Left lung (tissue), 10 donors: Measurements from ENCODE around the gene STAG3. TPM values are rescaled to one million over a fixed set of nuclear protein-coding genes. Genes with fewer than 3 reads are reported as not detected.
"Not testable (repeated sequence)": the region's sequence is repeated elsewhere in the genome, so short reads cannot be mapped to it uniquely, and the experiment has no call there.

Experiments
- ATAC-seq: fragments of 200-7000 bp; cut with Tn5 transposase; one replicate; pipeline ENCODE4 v1.9.1; 2020; ENCODE audit warnings: moderate library complexity
- DNase-seq, 4 donors: peaks; one replicate each; pipeline ENCODE4 v3.0.0-alpha.2; 2013 to 2020
- H3K27ac ChIP-seq, 2 donors: fragments of 200-600 bp; sonication (generic) in 1 of 2; one replicate each; pipeline versions ENCODE4 v1.5.0 to v1.8.0; 2020 to 2021
- H3K27me3 ChIP-seq, 2 donors: fragments of 200-600 bp; sonication (generic) in 1 of 2; one replicate each; pipeline versions ENCODE4 v1.5.0 to v1.8.0; 2020 to 2021
- H3K36me3 ChIP-seq, 2 donors: fragments of 200-600 bp; sonication (generic) in 1 of 2; one replicate each; pipeline versions ENCODE4 v1.5.0 to v1.8.0; 2020 to 2021
- H3K4me1 ChIP-seq, 2 donors: fragments of 200-600 bp; one replicate each; pipeline ENCODE4 v1.8.0; 2021
- H3K4me3 ChIP-seq, 2 donors: fragments of 200-600 bp; sonication (generic) in 1 of 2; one replicate each; pipeline versions ENCODE4 v1.5.0 to v1.8.0; 2020 to 2021; ENCODE audit warnings: mild to moderate bottlenecking in 1 of 2
- H3K9me3 ChIP-seq, 2 donors: fragments of 200-600 bp; sonication (generic) in 1 of 2; one replicate each; pipeline versions ENCODE4 v1.5.0 to v1.8.0; 2020 to 2021
- intact Hi-C, 2 donors: fragments of 100-400 bp; cut with DNase I; formaldehyde crosslinking; loops; one replicate each; pipeline versions ENCODE4 v1.11.2 to v1.14.2; 2022
- microRNA-seq, 2 donors: library from miRNA; unstranded; fragments of <30 nt; microRNA quantifications; one replicate each; pipeline ENCODE4, GENCODE V29; 2019
- polyA plus RNA-seq, 6 donors: library from polyadenylated mRNA; unstranded; fragments of 120-200 nt; gene quantifications; one replicate each; pipeline ENCODE4 v1.2.1, GENCODE V29; 2013; ENCODE audit not compliant: insufficient read length in 6 of 6
- total RNA-seq, 2 donors: library from RNA; stranded (reverse); fragmentation: NEBNext Ultra II Directional; extraction: Animal tissue kit (Norgen Biotek cat#: 25700); gene quantifications; one replicate each; pipeline ENCODE4 v1.2.1, GENCODE V29; 2021
- TF ChIP-seq, protein P1 (sequence below), 2 donors: fragments of 200-600 bp; sonication (generic) in 1 of 2; IDR thresholded peaks; one replicate each; pipeline versions ENCODE4 v1.5.0 to v1.8.0; 2021; ENCODE audit warnings: antibody characterized with exemption in 2 of 2
- donor health status: DM: no; HTN: yes; CAD: no.
- donor health status: DM: no; HTN: no; CAD: no.

STAG3 gene
- total and polyA plus RNA-seq, 8 donors: 0.96 to 27.3 (median 22.4) TPM

DNA sequence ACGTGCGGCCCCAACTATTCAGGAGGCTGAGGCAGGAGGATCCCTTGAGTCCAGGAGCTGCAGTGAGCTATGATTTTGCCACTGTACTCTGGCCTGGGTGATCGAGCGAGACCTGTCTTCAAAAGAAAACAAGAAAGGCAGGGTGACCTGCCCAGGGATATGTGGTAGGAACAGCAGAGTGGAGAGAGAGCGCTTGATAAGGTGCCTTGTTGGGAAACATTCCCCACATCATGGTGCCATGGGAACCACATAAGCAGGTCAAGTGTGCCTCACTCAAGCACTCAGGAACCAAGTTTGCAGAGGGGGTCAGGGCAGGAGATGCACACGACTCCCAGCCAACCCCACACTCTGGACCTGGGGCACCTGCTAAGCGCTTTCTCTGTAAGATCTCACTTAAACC is 79.3 kb downstream of the STAG3 start:
- Histone ChIP-seq H3K36me3 (no peaks in the 10 kb centered on the region), H3K4me3 (no peak overlapping the region), H3K9me3 (no peaks in the 10 kb centered on the region), H3K27me3 (no peaks in the 10 kb centered on the region), H3K27ac (no peak overlapping the region), H3K4me1 (no peaks in the 10 kb centered on the region)
- TF ChIP-seq, protein P1, sequence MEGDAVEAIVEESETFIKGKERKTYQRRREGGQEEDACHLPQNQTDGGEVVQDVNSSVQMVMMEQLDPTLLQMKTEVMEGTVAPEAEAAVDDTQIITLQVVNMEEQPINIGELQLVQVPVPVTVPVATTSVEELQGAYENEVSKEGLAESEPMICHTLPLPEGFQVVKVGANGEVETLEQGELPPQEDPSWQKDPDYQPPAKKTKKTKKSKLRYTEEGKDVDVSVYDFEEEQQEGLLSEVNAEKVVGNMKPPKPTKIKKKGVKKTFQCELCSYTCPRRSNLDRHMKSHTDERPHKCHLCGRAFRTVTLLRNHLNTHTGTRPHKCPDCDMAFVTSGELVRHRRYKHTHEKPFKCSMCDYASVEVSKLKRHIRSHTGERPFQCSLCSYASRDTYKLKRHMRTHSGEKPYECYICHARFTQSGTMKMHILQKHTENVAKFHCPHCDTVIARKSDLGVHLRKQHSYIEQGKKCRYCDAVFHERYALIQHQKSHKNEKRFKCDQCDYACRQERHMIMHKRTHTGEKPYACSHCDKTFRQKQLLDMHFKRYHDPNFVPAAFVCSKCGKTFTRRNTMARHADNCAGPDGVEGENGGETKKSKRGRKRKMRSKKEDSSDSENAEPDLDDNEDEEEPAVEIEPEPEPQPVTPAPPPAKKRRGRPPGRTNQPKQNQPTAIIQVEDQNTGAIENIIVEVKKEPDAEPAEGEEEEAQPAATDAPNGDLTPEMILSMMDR (IDR thresholded peaks at IDR 0.05): no peak
- intact Hi-C loops: no loop called here
- DNase-seq: peak in 1 of 4 donors; percentile 9
- peak; percentile 62 for ATAC-seq

DNA sequence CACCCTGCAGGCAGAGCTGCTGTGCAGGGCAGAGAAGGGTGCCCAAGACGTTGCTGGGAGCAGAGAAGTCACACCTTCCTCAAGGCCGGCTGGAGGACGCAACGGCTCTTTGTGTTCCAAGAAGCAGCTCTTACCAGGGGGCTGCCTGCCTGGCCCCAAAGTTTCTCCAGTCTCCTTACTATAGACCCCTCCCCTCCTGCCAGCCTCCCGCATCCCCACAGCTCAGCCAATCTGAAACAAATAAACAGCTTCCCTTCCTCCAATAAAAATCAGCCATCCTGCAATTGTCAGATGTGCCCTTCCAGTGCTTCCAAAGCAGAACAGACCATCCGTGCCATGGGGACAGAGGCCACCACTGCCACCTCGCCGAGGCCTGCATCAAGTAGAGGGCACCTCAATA is 82.3 kb downstream of the STAG3 start:
- H3K4me3 ChIP-seq, DNase-seq, ATAC-seq, H3K27me3 ChIP-seq, H3K9me3 ChIP-seq, H3K36me3 ChIP-seq, H3K4me1 ChIP-seq, H3K27ac ChIP-seq, intact Hi-C loops: not testable (repeated sequence)

DNA sequence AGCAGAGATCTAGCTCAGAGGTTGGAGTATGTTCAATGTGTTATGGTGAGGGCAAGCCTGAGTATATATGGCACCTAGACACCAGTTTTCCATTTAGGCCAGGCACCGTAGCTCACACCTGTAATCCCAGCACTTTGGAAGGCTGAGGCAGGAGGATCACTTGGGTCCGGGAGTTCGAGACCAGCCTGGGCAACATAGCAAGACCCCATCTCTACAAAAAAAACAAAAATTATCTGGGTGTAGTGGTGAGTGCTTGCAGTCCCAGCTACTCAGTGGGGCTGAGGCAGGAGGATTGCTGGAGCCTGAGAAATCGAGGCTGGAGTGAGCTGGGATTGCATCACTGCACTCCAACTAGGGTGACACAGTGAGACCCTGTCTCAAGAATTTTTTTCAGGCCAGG is 85.2 kb downstream of the STAG3 start:
- H3K4me1 ChIP-seq, H3K27ac ChIP-seq, H3K9me3 ChIP-seq, H3K27me3 ChIP-seq, H3K4me3 ChIP-seq, intact Hi-C loops, DNase-seq, ATAC-seq, H3K36me3 ChIP-seq: not testable (repeated sequence)

Small RNAs within 50 kb of the gene (microRNA-seq; reads per million reads assigned to microRNA genes)
- gene MIR4658: 0 to 0.14 reads per million in 2 donors

Other genes with a start within 250 kb of the STAG3 start
- under 1 TPM in 1 of 2 donors, not detected in 1; 0.24 TPM for gene GJC3, start 248.3 kb upstream of the STAG3 start, total RNA-seq
- 1 to 10 TPM in 4 of 6 donors, under 1 TPM in 2; 0.98 to 1.3 (median 1.1) TPM for gene GJC3, start 248.3 kb upstream of the STAG3 start, polyA plus RNA-seq
- 10 to 100 TPM in 1 of 2 donors, 1 to 10 TPM in 1; 5.0 to 40.3 TPM for gene AZGP1, start 201.9 kb upstream of the STAG3 start, total RNA-seq
- 100 to 1,000 TPM in 1 of 6 donors, 1 to 10 TPM in 2, under 1 TPM in 3; 0.29 to 110 (median 0.94) TPM for gene AZGP1, start 201.9 kb upstream of the STAG3 start, polyA plus RNA-seq
- 10 to 100 TPM; 46.7 to 52.0 TPM for gene ZKSCAN1, start 162.3 kb upstream of the STAG3 start, total RNA-seq
- gene ZKSCAN1, start 162.3 kb upstream of the STAG3 start, polyA plus RNA-seq: 100 to 1,000 TPM in 1 of 6 donors, 10 to 100 TPM in 5; 82.1 to 137 (median 91.1) TPM
- gene ZSCAN21, start 128.1 kb upstream of the STAG3 start, total RNA-seq: 10 to 100 TPM in 1 of 2 donors, 1 to 10 TPM in 1; 6.5 to 12.0 TPM
- 10 to 100 TPM; 23.6 to 27.1 (median 24.4) TPM for gene ZSCAN21, start 128.1 kb upstream of the STAG3 start, polyA plus RNA-seq
- 10 to 100 TPM; 22.5 to 24.9 TPM for gene ZNF3, start 96.2 kb upstream of the STAG3 start, total RNA-seq
- 10 to 100 TPM; 46.8 to 53.1 (median 50.4) TPM for gene ZNF3, start 96.2 kb upstream of the STAG3 start, polyA plus RNA-seq
- 10 to 100 TPM; 74.2 to 89.5 TPM for gene COPS6, start 88.9 kb upstream of the STAG3 start, total RNA-seq
- 100 to 1,000 TPM; 113 to 139 (median 115) TPM for gene COPS6, start 88.9 kb upstream of the STAG3 start, polyA plus RNA-seq
- 10 to 100 TPM; 53.7 to 89.3 TPM for gene MCM7, start 76.5 kb upstream of the STAG3 start, total RNA-seq
- 100 to 1,000 TPM; 131 to 152 (median 141) TPM for gene MCM7, start 76.5 kb upstream of the STAG3 start, polyA plus RNA-seq
- 10 to 100 TPM; 16.7 to 18.2 TPM for gene AP4M1, start 76.3 kb upstream of the STAG3 start, total RNA-seq
- gene AP4M1, start 76.3 kb upstream of the STAG3 start, polyA plus RNA-seq: 10 to 100 TPM; 37.1 to 40.2 (median 38.6) TPM
- 10 to 100 TPM; 43.5 to 45.3 TPM for gene TAF6, start 58.6 kb upstream of the STAG3 start, total RNA-seq
- gene TAF6, start 58.6 kb upstream of the STAG3 start, polyA plus RNA-seq: 10 to 100 TPM; 48.9 to 69.2 (median 59.9) TPM
- gene CNPY4, start 58.3 kb upstream of the STAG3 start, total RNA-seq: 10 to 100 TPM; 15.1 to 19.4 TPM
- gene CNPY4, start 58.3 kb upstream of the STAG3 start, polyA plus RNA-seq: 10 to 100 TPM; 38.8 to 54.1 (median 41.8) TPM
- gene MBLAC1, start 51.0 kb upstream of the STAG3 start, total RNA-seq: 1 to 10 TPM; 2.1 to 2.8 TPM
- gene MBLAC1, start 51.0 kb upstream of the STAG3 start, polyA plus RNA-seq: 1 to 10 TPM; 1.2 to 2.0 (median 1.6) TPM
- 100 to 1,000 TPM; 103 to 120 TPM for gene LAMTOR4, start 29.0 kb upstream of the STAG3 start, total RNA-seq
- gene LAMTOR4, start 29.0 kb upstream of the STAG3 start, polyA plus RNA-seq: 100 to 1,000 TPM in 2 of 6 donors, 10 to 100 TPM in 4; 85.9 to 110 (median 97.5) TPM
- gene TRAPPC14, start 19.2 kb upstream of the STAG3 start, total RNA-seq: 10 to 100 TPM; 23.3 to 30.1 TPM
- gene TRAPPC14, start 19.2 kb upstream of the STAG3 start, polyA plus RNA-seq: 10 to 100 TPM; 16.0 to 20.4 (median 18.5) TPM
- gene GAL3ST4, start 9.3 kb upstream of the STAG3 start, total RNA-seq: 10 to 100 TPM; 17.1 to 18.9 TPM
- 10 to 100 TPM; 14.8 to 26.0 (median 21.1) TPM for gene GAL3ST4, start 9.3 kb upstream of the STAG3 start, polyA plus RNA-seq
- gene GPC2, start 537 bp upstream of the STAG3 start, total RNA-seq: 1 to 10 TPM; 2.5 to 3.5 TPM
- gene GPC2, start 537 bp upstream of the STAG3 start, polyA plus RNA-seq: 10 to 100 TPM in 4 of 6 donors, 1 to 10 TPM in 2; 7.8 to 17.0 (median 10.8) TPM
- gene PVRIG, start 42.0 kb downstream of the STAG3 start, total RNA-seq: under 1 TPM; 0.41 to 0.42 TPM
- gene PVRIG, start 42.0 kb downstream of the STAG3 start, polyA plus RNA-seq: 1 to 10 TPM; 4.0 to 9.1 (median 8.2) TPM
- gene SPDYE3, start 129.8 kb downstream of the STAG3 start, total RNA-seq: not detected
- gene SPDYE3, start 129.8 kb downstream of the STAG3 start, polyA plus RNA-seq: 1 to 10 TPM; 6.6 to 8.4 (median 7.2) TPM
- gene PILRB, start 180.2 kb downstream of the STAG3 start, total RNA-seq: 10 to 100 TPM; 24.0 to 29.9 TPM
- 10 to 100 TPM; 36.0 to 47.7 (median 44.5) TPM for gene PILRB, start 180.2 kb downstream of the STAG3 start, polyA plus RNA-seq
- 10 to 100 TPM; 20.6 to 52.3 TPM for gene PILRA, start 195.6 kb downstream of the STAG3 start, total RNA-seq
- gene PILRA, start 195.6 kb downstream of the STAG3 start, polyA plus RNA-seq: 1 to 10 TPM; 5.0 to 7.0 (median 5.7) TPM